NT2/D1 (cell line): ENCODE measurements around the gene DLG2.

Experiments
- SUZ12 ChIP-seq: IDR thresholded peaks from 2 replicates; pipeline ENCODE4 v1.6.1; 2011; ENCODE audit not compliant: insufficient read length, insufficient read depth; ENCODE audit errors: extremely low read depth
- ZNF274 ChIP-seq: IDR thresholded peaks from 2 replicates; pipeline ENCODE4 v1.6.1; 2011; ENCODE audit warnings: mild to moderate bottlenecking, low read depth, low read length

DNA sequence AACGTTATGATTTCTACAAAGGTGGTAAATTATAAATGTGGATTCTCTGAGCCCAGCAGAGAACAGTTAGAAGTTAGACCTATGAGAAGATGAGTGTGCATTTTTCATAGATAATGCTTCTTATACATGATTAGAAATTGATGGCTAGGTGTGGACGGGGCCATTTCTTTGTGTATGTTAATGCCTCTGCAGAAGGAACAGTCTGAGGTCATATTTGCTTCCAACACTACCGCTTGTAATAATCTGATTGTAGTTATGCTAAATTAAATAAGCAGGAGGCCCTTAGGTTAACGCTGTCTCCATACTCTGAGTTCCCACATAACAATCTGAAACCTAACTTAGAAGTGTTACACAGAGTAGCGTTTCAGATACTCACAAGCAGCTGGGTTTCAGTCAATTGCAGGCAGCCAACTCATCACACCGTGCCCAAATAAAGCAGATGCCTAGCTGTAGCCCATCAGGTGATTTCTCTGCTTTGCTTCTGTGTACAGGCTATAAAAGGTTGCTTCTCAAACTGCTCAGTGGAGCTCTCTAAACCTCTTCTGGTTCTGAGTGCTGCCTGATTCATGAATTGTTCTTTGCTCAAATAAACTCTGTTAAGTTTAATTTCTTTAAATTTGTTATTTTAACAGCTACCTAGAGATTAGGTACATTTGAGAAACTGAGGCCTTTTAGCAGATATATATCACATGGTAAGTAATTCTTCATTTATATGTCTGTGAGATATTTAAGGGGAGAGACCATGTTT lies 1702.2 kb downstream of the DLG2 start:
- TF ChIP-seq ZNF274 (no peak), SUZ12 (no peak)
